ENCODE data around the gene ZNF273.
"Not testable (repeated sequence)": the region's sequence is repeated elsewhere in the genome, so short reads cannot be mapped to it uniquely, and the experiment has no call there.

ZNF273 gene

DNA sequence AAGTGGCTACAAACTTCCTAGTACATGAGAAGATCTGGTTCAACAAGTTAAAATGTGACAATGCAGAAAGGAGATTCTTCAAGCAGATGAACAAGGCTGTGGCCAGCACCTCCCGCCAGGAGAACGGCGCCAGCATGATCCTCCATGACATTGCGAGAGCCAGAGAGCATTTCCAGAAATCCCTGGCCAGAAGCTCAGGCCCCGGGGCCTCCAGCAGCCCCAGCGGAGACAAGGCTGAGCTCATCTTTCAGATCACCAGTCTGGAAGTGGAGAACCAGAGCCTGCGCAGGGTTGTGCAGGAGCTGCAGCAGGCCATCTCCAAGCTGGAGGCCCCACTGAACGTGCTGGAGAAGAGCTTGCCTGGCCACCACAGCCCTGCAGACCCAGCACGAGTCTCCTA lies 40.1 kb upstream of the ZNF273 start:
- H3K9me2 ChIP-seq (replicated peaks; ENCODE audit: low read depth, low read length) = no peaks in the 10 kb centered on the region
- H3K27me3 ChIP-seq (ENCODE audit: insufficient read depth, low read length, poor library complexity, severe bottlenecking) = no peaks in the 10 kb centered on the region
- H3K4me3 ChIP-seq (ENCODE audit: low read length, poor library complexity, severe bottlenecking) = no peak overlapping the region
- no peak overlapping the region for H3K9ac ChIP-seq (ENCODE audit: low read depth, low read length, poor library complexity, severe bottlenecking)
- no peaks in the 10 kb centered on the region for H3K9me3 ChIP-seq (ENCODE audit: insufficient read depth, low read depth, low read length)
- no peaks in the 10 kb centered on the region for H4K20me1 ChIP-seq (ENCODE audit: insufficient read depth, low read length, poor library complexity, severe bottlenecking)
- TF ChIP-seq EZH2phosphoT487 (IDR thresholded peaks at IDR 0.05; ENCODE audit: borderline replicate concordance) = no peak
- no peak overlapping the region for H3K4me2 ChIP-seq (ENCODE audit: low read depth, low read length, poor library complexity, severe bottlenecking)
- H2AFZ ChIP-seq (ENCODE audit: low read length) = no peak overlapping the region
- no peaks in the 10 kb centered on the region for H3F3A ChIP-seq (ENCODE audit: low read depth)
- H3K36me3 ChIP-seq (ENCODE audit: insufficient read depth, low read length) = no peaks in the 10 kb centered on the region
- H3K4me1 ChIP-seq (ENCODE audit: insufficient read depth, low read length, poor library complexity, severe bottlenecking) = no peaks in the 10 kb centered on the region
- no peaks in the 10 kb centered on the region for H3K79me2 ChIP-seq (ENCODE audit: insufficient read depth, low read length)

- not testable (repeated sequence) for H4K20me1 ChIP-seq (ENCODE audit: insufficient read depth, low read length, poor library complexity, severe bottlenecking); H3F3A ChIP-seq (ENCODE audit: low read depth); H3K4me3 ChIP-seq (ENCODE audit: low read length, poor library complexity, severe bottlenecking); H3K4me1 ChIP-seq (ENCODE audit: insufficient read depth, low read length, poor library complexity, severe bottlenecking); H3K9me2 ChIP-seq (replicated peaks; ENCODE audit: low read depth, low read length); H3K79me2 ChIP-seq (ENCODE audit: insufficient read depth, low read length); H2AFZ ChIP-seq (ENCODE audit: low read length); H3K4me2 ChIP-seq (ENCODE audit: low read depth, low read length, poor library complexity, severe bottlenecking); H3K9ac ChIP-seq (ENCODE audit: low read depth, low read length, poor library complexity, severe bottlenecking); H3K9me3 ChIP-seq (ENCODE audit: insufficient read depth, low read depth, low read length); H3K27me3 ChIP-seq (ENCODE audit: insufficient read depth, low read length, poor library complexity, severe bottlenecking); H3K36me3 ChIP-seq (ENCODE audit: insufficient read depth, low read length)
Observed at GRCh38 chr7:64863530-64863929, 39.5 kb upstream of the ZNF273 start.

DNA sequence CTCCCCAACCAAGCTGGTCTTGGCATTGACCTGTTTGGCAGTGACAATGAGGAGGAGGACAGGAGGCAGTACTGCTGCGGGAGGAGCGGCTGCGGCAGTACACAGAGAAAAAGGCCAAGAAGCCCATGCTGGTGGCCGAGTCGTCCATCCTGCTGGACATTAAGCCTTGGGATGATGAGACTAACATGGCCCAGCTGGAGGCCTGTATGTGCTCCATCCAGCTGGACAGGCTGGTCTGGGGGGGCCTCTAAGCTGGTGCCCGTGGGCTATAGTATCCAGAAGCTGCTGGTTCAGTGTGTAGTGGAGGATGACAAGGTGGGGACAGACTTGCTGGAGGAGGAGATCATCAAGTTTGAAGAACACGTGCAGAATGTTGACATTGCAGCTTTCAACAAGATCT lies 39.1 kb upstream of the ZNF273 start:
- Histone ChIP-seq H3K27me3 (ENCODE audit: insufficient read depth, low read length, poor library complexity, severe bottlenecking) (no peaks in the 10 kb centered on the region), H3K4me1 (ENCODE audit: insufficient read depth, low read length, poor library complexity, severe bottlenecking) (no peaks in the 10 kb centered on the region), H3K9ac (ENCODE audit: low read depth, low read length, poor library complexity, severe bottlenecking) (no peak overlapping the region), H3K9me3 (ENCODE audit: insufficient read depth, low read depth, low read length) (no peaks in the 10 kb centered on the region), H3K4me3 (ENCODE audit: low read length, poor library complexity, severe bottlenecking) (no peak overlapping the region), H3F3A (ENCODE audit: low read depth) (no peaks in the 10 kb centered on the region), H2AFZ (ENCODE audit: low read length) (no peak overlapping the region), H3K36me3 (ENCODE audit: insufficient read depth, low read length) (no peaks in the 10 kb centered on the region), H3K9me2 (replicated peaks; ENCODE audit: low read depth, low read length) (no peaks in the 10 kb centered on the region), H4K20me1 (ENCODE audit: insufficient read depth, low read length, poor library complexity, severe bottlenecking) (no peaks in the 10 kb centered on the region), H3K79me2 (ENCODE audit: insufficient read depth, low read length) (no peaks in the 10 kb centered on the region), H3K4me2 (ENCODE audit: low read depth, low read length, poor library complexity, severe bottlenecking) (no peak overlapping the region)
- TF ChIP-seq, protein P1, sequence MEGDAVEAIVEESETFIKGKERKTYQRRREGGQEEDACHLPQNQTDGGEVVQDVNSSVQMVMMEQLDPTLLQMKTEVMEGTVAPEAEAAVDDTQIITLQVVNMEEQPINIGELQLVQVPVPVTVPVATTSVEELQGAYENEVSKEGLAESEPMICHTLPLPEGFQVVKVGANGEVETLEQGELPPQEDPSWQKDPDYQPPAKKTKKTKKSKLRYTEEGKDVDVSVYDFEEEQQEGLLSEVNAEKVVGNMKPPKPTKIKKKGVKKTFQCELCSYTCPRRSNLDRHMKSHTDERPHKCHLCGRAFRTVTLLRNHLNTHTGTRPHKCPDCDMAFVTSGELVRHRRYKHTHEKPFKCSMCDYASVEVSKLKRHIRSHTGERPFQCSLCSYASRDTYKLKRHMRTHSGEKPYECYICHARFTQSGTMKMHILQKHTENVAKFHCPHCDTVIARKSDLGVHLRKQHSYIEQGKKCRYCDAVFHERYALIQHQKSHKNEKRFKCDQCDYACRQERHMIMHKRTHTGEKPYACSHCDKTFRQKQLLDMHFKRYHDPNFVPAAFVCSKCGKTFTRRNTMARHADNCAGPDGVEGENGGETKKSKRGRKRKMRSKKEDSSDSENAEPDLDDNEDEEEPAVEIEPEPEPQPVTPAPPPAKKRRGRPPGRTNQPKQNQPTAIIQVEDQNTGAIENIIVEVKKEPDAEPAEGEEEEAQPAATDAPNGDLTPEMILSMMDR (conservative IDR thresholded peaks at IDR 0.05; ENCODE audit: low read length) = no peak
- TF ChIP-seq EZH2phosphoT487 (IDR thresholded peaks at IDR 0.05; ENCODE audit: borderline replicate concordance) = no peak

DNA sequence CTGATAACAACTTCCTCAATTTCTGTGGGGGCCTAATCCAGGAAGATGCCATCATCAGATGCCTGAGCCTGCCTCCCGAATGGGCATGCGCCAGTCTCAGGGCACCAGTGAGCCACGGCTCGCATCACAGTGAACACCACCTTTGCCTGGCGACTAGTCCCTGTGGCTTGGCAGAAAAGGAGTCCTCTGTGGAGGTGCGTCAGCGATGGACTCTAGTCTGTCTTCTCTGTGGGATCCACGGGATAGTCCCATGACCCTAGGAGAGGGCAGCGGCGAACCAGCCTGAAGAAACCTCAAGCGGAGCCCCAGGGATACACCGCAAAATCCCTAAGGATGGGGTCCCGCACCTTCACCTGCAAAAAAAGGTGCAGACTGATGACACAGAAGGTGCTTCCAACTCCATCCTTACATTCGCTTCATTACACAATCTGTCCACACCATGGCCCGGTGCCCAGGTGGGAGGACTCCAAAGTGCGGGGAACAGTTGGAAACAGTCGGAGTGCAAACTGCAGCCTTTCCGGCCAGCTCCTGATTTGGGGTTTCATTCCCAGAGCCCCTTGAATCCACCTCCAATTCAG lies 35.1 kb upstream of the ZNF273 start:
- TF ChIP-seq, protein P1 (conservative IDR thresholded peaks at IDR 0.05; ENCODE audit: low read length) = no peak
- no peak for TF ChIP-seq EZH2phosphoT487 (IDR thresholded peaks at IDR 0.05; ENCODE audit: borderline replicate concordance)
- Histone ChIP-seq H3F3A (ENCODE audit: low read depth) (no peaks in the 10 kb centered on the region), H3K9me3 (ENCODE audit: insufficient read depth, low read depth, low read length) (peaks cover 5% of the 10 kb centered on the region; the same call in 1 of the 2 replicates)

More for the DNA sequence above, 35.1 kb upstream of the ZNF273 start:
- H3K27me3 ChIP-seq (ENCODE audit: insufficient read depth, low read length, poor library complexity, severe bottlenecking) = no peaks in the 10 kb centered on the region
- no peaks in the 10 kb centered on the region for H3K9me2 ChIP-seq (replicated peaks; ENCODE audit: low read depth, low read length)
- no peak overlapping the region for H3K4me3 ChIP-seq (ENCODE audit: low read length, poor library complexity, severe bottlenecking)
- no peaks in the 10 kb centered on the region for H3K36me3 ChIP-seq (ENCODE audit: insufficient read depth, low read length)
- no peaks in the 10 kb centered on the region for H4K20me1 ChIP-seq (ENCODE audit: insufficient read depth, low read length, poor library complexity, severe bottlenecking)
- no peaks in the 10 kb centered on the region for H3K4me1 ChIP-seq (ENCODE audit: insufficient read depth, low read length, poor library complexity, severe bottlenecking)
- no peak overlapping the region for H2AFZ ChIP-seq (ENCODE audit: low read length)
- no peaks in the 10 kb centered on the region for H3K79me2 ChIP-seq (ENCODE audit: insufficient read depth, low read length)
- no peak overlapping the region for H3K4me2 ChIP-seq (ENCODE audit: low read depth, low read length, poor library complexity, severe bottlenecking)
- no peak overlapping the region for H3K9ac ChIP-seq (ENCODE audit: low read depth, low read length, poor library complexity, severe bottlenecking)

Data from Loucy (cell line).